ENCODE measurements around the gene NFKB2.

NFKB2 gene

DNA sequence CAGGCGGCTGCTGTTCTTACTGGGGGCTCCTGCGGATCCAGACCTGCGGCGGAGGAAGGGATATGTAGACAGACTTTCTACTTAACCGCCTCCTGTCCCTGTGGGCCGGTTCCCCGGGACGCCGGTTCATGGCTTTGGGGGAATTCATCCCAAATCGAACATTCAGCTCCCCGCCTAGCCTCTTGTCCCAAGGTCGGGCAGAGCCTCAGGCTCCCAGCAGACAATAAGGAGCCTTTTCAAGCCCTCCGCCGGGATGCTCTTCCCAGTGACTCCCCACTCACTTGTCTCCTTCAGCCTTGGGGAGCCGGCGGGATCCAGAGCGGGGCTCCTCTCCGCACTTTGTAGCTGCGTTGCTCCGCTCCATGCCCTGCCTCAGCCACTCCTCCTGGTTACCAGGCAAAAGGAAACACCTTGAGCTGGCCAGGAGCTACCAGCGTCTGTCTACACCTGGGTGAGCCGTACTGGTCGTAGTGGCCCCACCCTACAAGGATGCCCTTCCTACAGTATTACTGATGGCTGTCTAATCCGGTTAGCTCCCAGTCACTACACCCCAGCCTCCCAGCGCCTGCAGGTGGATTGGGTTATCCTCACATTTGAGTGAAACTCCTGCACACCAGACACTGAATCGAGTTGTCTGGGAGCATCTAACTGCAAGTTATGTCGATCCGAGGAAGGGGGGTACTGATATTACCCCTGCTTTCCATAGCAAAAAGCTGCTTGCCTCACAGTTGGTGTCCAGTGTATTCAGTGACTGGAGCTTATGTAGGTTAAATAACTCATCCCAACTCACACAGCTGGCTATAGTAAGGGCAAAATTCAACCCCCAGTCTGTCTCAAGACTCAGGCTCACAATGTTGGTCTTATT lies 55.8 kb downstream of the NFKB2 start, which contains the start of gene C10orf95:
TSS of gene C10orf95 (minus strand) at position 439 of the 865 bp plus-strand sequence. CDS start 450 bp downstream, outside the sequence.
- no peak for DNase-seq (ENCODE audit: low read depth)
